Measurements from ENCODE around the gene RAMP2. TPM values are rescaled to one million over a fixed set of nuclear protein-coding genes. Genes with fewer than 3 reads are reported as not detected.
A peak's percentile ranks its signal among the peaks of the same experiment; 100 is the strongest.

RAMP2 gene
- total RNA-seq, 1 donor from 2014 or later, result 0.51 TPM

GRCh38 chr17:42779936-42780850 lies 19.2 kb downstream of the RAMP2 start, which contains the start of gene WNK4:
Gene WNK4, plus strand, starts transcription at chr17:42780610. Its CDS starts 89 bp downstream, at chr17:42780699.
- H4K20me1 ChIP-seq (ENCODE audit: low read depth), result peaks cover 18% of the 10 kb centered on the region
- Mint-ChIP-seq H3K27me3 (ENCODE audit: insufficient read depth, low read depth) (peaks cover 25% of the 10 kb centered on the region), H3K4me3 (peak within 1 kb of the TSS; percentile 80), H3K4me1 (peaks cover 14% of the 10 kb centered on the region), H3K9me3 (no peaks in the 10 kb centered on the region), H3K36me3 (peaks cover 8% of the 10 kb centered on the region), H3K27ac (no peak within 1 kb of the TSS)
- no peak within 1 kb of the TSS for H3K27ac ChIP-seq
- DNase-seq (ENCODE audit: low spot score), result peak; percentile 64
- H3K4me3 ChIP-seq, result peak within 1 kb of the TSS; percentile 68
- H3K27me3 ChIP-seq, result peaks cover 39% of the 10 kb centered on the region
- H3K36me3 ChIP-seq, result no peaks in the 10 kb centered on the region
- H3K4me1 ChIP-seq, result no peaks in the 10 kb centered on the region
- no peaks in the 10 kb centered on the region for H3K9me3 ChIP-seq (ENCODE audit: low read depth)
- no peaks in the 10 kb centered on the region for H3K79me2 ChIP-seq (ENCODE audit: low read depth)
- peak within 1 kb of the TSS; percentile 48 for H2AFZ ChIP-seq (replicated peaks)
- TF ChIP-seq EZH2 (IDR thresholded peaks at IDR 0.05), result no peak
- TF ChIP-seq EZH2phosphoT487 (IDR thresholded peaks at IDR 0.05), result no peak
- no peak for TF ChIP-seq CTCF (IDR thresholded peaks at IDR 0.05)
- H3K9ac ChIP-seq, result no peak within 1 kb of the TSS
- H3K4me2 ChIP-seq, result peak within 1 kb of the TSS; percentile 97
- peaks cover 27% of the 10 kb centered on the region for H3F3A ChIP-seq (ENCODE audit: low read depth)

- Histone ChIP-seq H3K79me2 (ENCODE audit: low read depth) (no peaks in the 10 kb centered on the region), H3K27me3 (peaks cover 45% of the 10 kb centered on the region), H3K4me2 (peak overlapping the region; percentile 97), H3K4me3 (peak overlapping the region; percentile 68), H3K27ac (no peak overlapping the region), H3K9me3 (ENCODE audit: low read depth) (no peaks in the 10 kb centered on the region), H3K4me1 (no peaks in the 10 kb centered on the region), H2AFZ (replicated peaks) (peak overlapping the region; percentile 48), H3F3A (ENCODE audit: low read depth) (peaks cover 22% of the 10 kb centered on the region), H4K20me1 (ENCODE audit: low read depth) (peaks cover 18% of the 10 kb centered on the region), H3K9ac (no peak overlapping the region), H3K36me3 (no peaks in the 10 kb centered on the region)
- Mint-ChIP-seq H3K4me3 (peak overlapping the region; percentile 80), H3K36me3 (peaks cover 8% of the 10 kb centered on the region), H3K4me1 (peaks cover 12% of the 10 kb centered on the region), H3K27me3 (ENCODE audit: insufficient read depth, low read depth) (peaks cover 22% of the 10 kb centered on the region), H3K27ac (no peak overlapping the region), H3K9me3 (no peaks in the 10 kb centered on the region)
- peak; percentile 78 for TF ChIP-seq EZH2 (IDR thresholded peaks at IDR 0.05)
- TF ChIP-seq CTCF (IDR thresholded peaks at IDR 0.05), result no peak
- TF ChIP-seq EZH2phosphoT487 (IDR thresholded peaks at IDR 0.05), result peak; percentile 73
- peak; percentile 29 for DNase-seq (ENCODE audit: low spot score)
Observed at GRCh38 chr17:42780851-42781638, 20.0 kb downstream of the RAMP2 start.

GRCh38 chr17:42781639-42782165 lies 20.7 kb downstream of the RAMP2 start:
- Histone ChIP-seq H3K9me3 (ENCODE audit: low read depth) (no peaks in the 10 kb centered on the region), H3K4me1 (no peaks in the 10 kb centered on the region), H3K4me2 (no peak overlapping the region), H3F3A (ENCODE audit: low read depth) (peaks cover 22% of the 10 kb centered on the region), H3K36me3 (no peaks in the 10 kb centered on the region), H3K27me3 (peaks cover 46% of the 10 kb centered on the region), H3K9ac (no peak overlapping the region), H3K27ac (no peak overlapping the region), H2AFZ (replicated peaks) (no peak overlapping the region), H3K4me3 (no peak overlapping the region), H4K20me1 (ENCODE audit: low read depth) (peaks cover 18% of the 10 kb centered on the region), H3K79me2 (ENCODE audit: low read depth) (no peaks in the 10 kb centered on the region)
- H3K27ac Mint-ChIP-seq, result no peak overlapping the region
- peaks cover 12% of the 10 kb centered on the region for H3K4me1 Mint-ChIP-seq
- peaks cover 7% of the 10 kb centered on the region for H3K36me3 Mint-ChIP-seq
- DNase-seq (ENCODE audit: low spot score), result no peak
- H3K4me3 Mint-ChIP-seq, result peak overlapping the region; percentile 80
- TF ChIP-seq CTCF (IDR thresholded peaks at IDR 0.05) (no peak), EZH2 (IDR thresholded peaks at IDR 0.05) (no peak), EZH2phosphoT487 (IDR thresholded peaks at IDR 0.05) (no peak)
- H3K9me3 Mint-ChIP-seq, result no peaks in the 10 kb centered on the region
- H3K27me3 Mint-ChIP-seq (ENCODE audit: insufficient read depth, low read depth), result peaks cover 22% of the 10 kb centered on the region

All from neural progenitor cell (in vitro differentiated cells).